ENCODE data around the gene GABRG3.

DNA sequence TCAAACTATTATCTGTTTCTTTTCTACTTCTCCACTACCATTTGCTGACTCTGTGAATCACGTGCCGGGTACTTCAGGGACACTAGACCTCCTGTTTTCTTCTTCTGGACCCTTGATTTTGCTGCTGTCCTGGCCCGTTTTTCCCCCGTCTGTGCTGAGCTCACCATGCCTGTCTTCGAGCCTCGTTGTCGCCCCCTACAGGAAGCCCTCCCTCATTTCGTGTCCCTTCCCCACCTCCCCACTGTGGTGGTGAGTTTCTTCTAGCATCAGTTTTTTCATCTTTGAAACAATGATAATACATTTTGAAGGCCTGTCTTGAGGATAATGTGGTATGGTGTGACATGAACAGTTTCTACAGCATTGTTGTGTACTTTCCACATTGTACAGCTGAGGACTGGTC lies 12.8 kb downstream of the GABRG3 start:
- TF ChIP-seq, protein P1, sequence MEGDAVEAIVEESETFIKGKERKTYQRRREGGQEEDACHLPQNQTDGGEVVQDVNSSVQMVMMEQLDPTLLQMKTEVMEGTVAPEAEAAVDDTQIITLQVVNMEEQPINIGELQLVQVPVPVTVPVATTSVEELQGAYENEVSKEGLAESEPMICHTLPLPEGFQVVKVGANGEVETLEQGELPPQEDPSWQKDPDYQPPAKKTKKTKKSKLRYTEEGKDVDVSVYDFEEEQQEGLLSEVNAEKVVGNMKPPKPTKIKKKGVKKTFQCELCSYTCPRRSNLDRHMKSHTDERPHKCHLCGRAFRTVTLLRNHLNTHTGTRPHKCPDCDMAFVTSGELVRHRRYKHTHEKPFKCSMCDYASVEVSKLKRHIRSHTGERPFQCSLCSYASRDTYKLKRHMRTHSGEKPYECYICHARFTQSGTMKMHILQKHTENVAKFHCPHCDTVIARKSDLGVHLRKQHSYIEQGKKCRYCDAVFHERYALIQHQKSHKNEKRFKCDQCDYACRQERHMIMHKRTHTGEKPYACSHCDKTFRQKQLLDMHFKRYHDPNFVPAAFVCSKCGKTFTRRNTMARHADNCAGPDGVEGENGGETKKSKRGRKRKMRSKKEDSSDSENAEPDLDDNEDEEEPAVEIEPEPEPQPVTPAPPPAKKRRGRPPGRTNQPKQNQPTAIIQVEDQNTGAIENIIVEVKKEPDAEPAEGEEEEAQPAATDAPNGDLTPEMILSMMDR (IDR thresholded peaks at IDR 0.05; ENCODE audit: insufficient read depth, low read length, poor library complexity, severe bottlenecking), result no peak
- no peak for TF ChIP-seq EZH2phosphoT487 (conservative IDR thresholded peaks at IDR 0.05; ENCODE audit: low read length)
